Epithelial cell of proximal tubule (primary cell): ENCODE results near the gene ADAMTS16. TPM values are rescaled to one million over a fixed set of nuclear protein-coding genes. Genes with fewer than 3 reads are reported as not detected.

Source experiments
- DNase-seq: peaks from one replicate; pipeline ENCODE4 v3.0.0-alpha.2; 2011; ENCODE audit warnings: low read depth
- H3K4me3 ChIP-seq: 2 replicates; pipeline ENCODE4 v1.5.1; 2011; ENCODE audit warnings: low read depth, mild to moderate bottlenecking, low read length
- total RNA-seq: library from RNA; depleted of rRNA; stranded (reverse); fragments of >200 nt; gene quantifications from 2 replicates; pipeline ENCODE4 v1.2.3, GENCODE V29; 2015
- TF ChIP-seq, protein P1 (sequence below): conservative IDR thresholded peaks from 2 replicates; pipeline ENCODE4 v1.5.1; 2012; ENCODE audit warnings: low read depth, mild to moderate bottlenecking, low read length

The ADAMTS16 gene
- total RNA-seq, 1 donor from 2014 or later, result under 0.01 TPM

DNA sequence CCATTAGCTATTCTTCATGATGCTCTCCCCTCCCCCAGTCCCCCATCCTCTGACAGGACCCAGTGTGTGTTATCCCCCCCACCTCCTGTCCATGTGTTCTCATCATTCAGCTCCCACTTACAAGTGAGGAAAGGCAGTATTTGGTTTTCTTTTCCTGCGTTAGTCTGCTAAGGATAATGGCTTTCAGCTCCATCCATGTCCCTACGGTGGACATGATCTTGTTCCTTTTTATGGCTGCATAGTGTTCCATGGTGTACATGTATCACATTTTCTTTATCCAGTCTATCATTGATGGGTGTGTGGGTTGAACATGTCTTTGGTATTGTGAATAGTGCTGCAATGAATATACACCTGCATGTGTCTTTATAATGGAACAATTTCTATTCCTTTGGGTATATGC is 181.0 kb downstream of the ADAMTS16 start:
- TF ChIP-seq, protein P1, sequence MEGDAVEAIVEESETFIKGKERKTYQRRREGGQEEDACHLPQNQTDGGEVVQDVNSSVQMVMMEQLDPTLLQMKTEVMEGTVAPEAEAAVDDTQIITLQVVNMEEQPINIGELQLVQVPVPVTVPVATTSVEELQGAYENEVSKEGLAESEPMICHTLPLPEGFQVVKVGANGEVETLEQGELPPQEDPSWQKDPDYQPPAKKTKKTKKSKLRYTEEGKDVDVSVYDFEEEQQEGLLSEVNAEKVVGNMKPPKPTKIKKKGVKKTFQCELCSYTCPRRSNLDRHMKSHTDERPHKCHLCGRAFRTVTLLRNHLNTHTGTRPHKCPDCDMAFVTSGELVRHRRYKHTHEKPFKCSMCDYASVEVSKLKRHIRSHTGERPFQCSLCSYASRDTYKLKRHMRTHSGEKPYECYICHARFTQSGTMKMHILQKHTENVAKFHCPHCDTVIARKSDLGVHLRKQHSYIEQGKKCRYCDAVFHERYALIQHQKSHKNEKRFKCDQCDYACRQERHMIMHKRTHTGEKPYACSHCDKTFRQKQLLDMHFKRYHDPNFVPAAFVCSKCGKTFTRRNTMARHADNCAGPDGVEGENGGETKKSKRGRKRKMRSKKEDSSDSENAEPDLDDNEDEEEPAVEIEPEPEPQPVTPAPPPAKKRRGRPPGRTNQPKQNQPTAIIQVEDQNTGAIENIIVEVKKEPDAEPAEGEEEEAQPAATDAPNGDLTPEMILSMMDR, result no peak
- DNase-seq, result no peak
- H3K4me3 ChIP-seq, result no peak overlapping the region

- TF ChIP-seq, protein P1, result no peak
- DNase-seq, result no peak
- H3K4me3 ChIP-seq, result no peak overlapping the region
Measured at GRCh38 chr5:5323551-5323950, 183.4 kb downstream of the ADAMTS16 start.

DNA sequence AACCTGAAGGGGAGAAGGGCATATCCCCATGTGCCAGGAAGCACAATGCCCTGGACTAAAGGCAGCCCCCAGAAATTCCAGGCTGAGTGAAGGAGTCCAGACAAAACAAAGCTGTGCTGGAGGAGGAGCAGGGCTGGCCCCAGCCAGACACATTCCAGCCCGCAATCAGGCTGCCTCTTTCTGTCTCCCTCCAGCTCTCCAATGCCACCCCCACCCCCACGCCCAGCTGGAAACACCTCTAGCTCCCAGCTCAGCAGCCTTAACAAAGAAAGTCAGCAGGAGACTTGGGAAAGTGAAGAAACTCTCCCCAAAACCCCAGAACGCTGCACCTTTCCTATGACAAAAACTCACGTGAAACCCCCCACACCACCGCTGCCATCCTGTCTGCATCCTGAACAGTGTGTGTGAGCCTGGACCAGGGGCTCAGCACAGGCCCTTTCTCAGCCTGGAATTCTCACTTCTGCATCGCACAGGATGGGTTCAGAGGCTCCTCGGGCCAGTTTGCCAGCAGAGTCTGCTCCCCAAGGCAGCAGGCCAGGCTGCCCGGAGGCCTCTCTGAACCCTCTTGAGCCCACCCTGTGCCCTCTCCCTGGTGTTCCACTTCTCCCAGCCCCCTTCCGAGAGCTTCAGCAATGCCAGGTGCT is 186.1 kb downstream of the ADAMTS16 start:
- TF ChIP-seq, protein P1, result no peak
- no peak overlapping the region for H3K4me3 ChIP-seq
- DNase-seq, result no peak

- no peak for DNase-seq
- no peak overlapping the region for H3K4me3 ChIP-seq
- TF ChIP-seq, protein P1, result no peak
Measured at GRCh38 chr5:5327126-5327525, 187.0 kb downstream of the ADAMTS16 start.

DNA sequence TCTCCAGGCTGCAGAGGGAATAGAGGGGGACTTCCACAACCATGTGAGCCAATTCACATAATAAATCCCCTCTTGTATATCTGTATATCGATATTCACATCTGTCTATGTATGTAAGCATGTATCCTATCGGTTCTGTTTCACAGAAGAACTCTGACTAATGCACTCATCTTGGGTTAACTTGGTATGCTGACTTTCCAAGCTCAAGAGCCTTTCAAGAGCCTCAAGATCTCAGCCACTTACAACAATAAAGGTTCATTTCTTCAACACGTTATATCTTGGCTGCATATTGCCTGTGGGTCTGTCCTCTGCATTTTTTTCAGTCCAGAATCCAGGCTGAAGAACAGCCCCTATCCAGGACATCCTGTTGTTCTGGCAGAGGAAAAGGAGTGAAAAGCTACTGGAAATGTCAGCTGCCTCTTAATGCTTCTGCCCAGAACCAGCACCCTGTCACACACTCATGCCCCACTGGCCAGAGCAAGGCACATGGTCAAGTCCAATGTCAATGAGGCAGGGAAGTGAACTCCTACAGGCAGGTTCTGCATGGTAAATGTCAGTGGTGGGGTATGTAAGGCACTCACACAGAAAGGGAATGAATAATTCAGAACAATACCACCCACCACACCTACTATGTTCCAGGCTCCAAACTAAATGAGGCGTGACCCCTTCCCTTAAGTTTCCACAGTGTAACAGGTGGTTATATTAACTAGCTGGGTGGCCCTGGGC is 190.8 kb downstream of the ADAMTS16 start:
- peak; percentile 80 for DNase-seq
- no peak overlapping the region for H3K4me3 ChIP-seq
- TF ChIP-seq, protein P1, result no peak

DNA sequence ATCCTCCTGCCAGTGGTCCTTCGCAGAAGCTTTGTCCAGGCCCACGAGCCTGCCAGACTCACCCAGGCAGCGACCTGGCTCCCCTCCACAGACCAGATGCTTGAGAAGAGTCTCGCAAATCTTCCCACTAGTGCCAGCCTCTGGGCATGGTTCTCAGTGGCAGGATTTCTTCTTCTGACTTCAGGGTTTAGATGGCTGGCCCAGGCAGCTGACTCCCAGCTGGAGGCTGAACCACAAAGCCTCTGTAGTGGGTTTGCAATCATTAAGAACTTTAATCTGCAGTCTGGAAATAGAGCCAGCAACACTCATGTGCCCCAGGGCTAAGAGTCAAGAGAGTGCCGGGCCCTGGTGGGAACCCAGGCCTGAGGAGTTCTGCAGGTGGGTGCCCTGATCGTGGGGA is 191.7 kb downstream of the ADAMTS16 start:
- no peak for DNase-seq
- TF ChIP-seq, protein P1, result no peak
- no peak overlapping the region for H3K4me3 ChIP-seq

- no peak for DNase-seq
- no peak overlapping the region for H3K4me3 ChIP-seq
- TF ChIP-seq, protein P1, result no peak
Measured at GRCh38 chr5:5332287-5332686, 192.2 kb downstream of the ADAMTS16 start.
